HG02885 (cell line): ENCODE data around the gene TMEM51.

ENCODE experiments used
- ATAC-seq: cut with Tn5 transposase; IDR thresholded peaks from one replicate; pipeline ENCODE4 v1.9.1; 2021; ENCODE audit warnings: mild to moderate bottlenecking; ENCODE audit not compliant: unreplicated experiment, poor library complexity

The TMEM51 gene

GRCh38 chr1:15212216-15212953 lies 58.8 kb downstream of the TMEM51 start:
- no peak for ATAC-seq

GRCh38 chr1:15212954-15213291 lies 59.4 kb downstream of the TMEM51 start:
- ATAC-seq, result no peak

GRCh38 chr1:15213341-15213821 lies 59.8 kb downstream of the TMEM51 start:
- no peak for ATAC-seq

- no peak for ATAC-seq
Measured at GRCh38 chr1:15214527-15214926, 61.0 kb downstream of the TMEM51 start.

GRCh38 chr1:15215116-15215515 lies 61.6 kb downstream of the TMEM51 start:
- no peak for ATAC-seq

GRCh38 chr1:15217654-15218053 lies 64.1 kb downstream of the TMEM51 start:
- ATAC-seq, result no peak

- ATAC-seq, result no peak
Measured at GRCh38 chr1:15218287-15219279, 65.0 kb downstream of the TMEM51 start.

GRCh38 chr1:15219280-15220023 lies 65.9 kb downstream of the TMEM51 start:
- ATAC-seq, result no peak

- no peak for ATAC-seq
Measured at GRCh38 chr1:15220024-15220392, 66.5 kb downstream of the TMEM51 start.

GRCh38 chr1:15220825-15221431 lies 67.4 kb downstream of the TMEM51 start:
- no peak for ATAC-seq

- ATAC-seq, result no peak
Measured at GRCh38 chr1:15222653-15223303, 69.2 kb downstream of the TMEM51 start.

GRCh38 chr1:15224259-15224869 lies 70.8 kb downstream of the TMEM51 start:
- no peak for ATAC-seq

- no peak for ATAC-seq
Measured at GRCh38 chr1:15224974-15225373, 71.4 kb downstream of the TMEM51 start.

- no peak for ATAC-seq
Measured at GRCh38 chr1:15225461-15225860, 71.9 kb downstream of the TMEM51 start.

- ATAC-seq, result no peak
Measured at GRCh38 chr1:15226388-15227255, 73.1 kb downstream of the TMEM51 start.

- ATAC-seq, result no peak
Measured at GRCh38 chr1:15229707-15230131, 76.2 kb downstream of the TMEM51 start.

- no peak for ATAC-seq
Measured at GRCh38 chr1:15231714-15232201, 78.2 kb downstream of the TMEM51 start.

GRCh38 chr1:15233689-15234088 lies 80.1 kb downstream of the TMEM51 start:
- ATAC-seq, result no peak
